GM21529 (cell line): ENCODE results near the gene MAPKAP1.

ENCODE experiments used
- ATAC-seq: cut with Tn5 transposase; IDR thresholded peaks from one replicate; pipeline ENCODE4 v1.9.1; 2021; ENCODE audit not compliant: unreplicated experiment

Gene MAPKAP1

DNA sequence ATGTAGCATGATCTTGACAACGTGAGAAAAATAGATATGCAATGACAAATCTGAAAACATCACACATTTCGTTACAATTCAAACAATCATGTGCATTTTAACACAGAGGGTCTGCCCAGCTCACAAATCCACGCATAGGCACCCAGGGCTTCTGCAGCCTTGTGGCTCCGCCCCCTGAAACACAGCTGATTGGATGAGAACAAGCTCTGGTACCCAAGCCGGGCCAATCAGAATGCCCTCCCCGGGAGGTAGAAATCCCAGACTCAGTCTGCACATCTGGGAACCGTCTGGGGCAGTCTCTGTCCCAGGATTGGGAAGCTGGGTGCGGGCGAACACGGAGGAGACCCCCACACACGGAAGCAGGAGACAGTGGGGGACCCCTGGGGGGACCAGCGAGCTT is 307.8 kb downstream of the MAPKAP1 start:
- ATAC-seq: no peak

DNA sequence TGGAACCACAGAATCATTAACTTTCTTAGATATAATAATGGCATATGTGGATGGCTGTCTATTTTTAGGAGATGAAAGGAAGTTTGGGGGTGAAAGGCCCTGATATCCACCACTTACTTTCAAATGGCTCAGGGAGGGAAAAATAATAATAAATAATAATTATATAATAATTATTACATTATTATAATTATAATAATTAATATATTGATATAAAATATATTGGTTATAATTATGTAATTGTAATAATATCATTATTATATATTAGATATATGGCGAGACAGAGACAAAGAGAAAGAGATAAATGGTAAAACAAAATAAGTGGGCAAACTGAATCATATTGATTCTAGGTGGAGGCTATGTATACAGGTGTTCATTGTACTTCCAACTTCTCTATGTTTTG is 308.8 kb downstream of the MAPKAP1 start:
- ATAC-seq: no peak

DNA sequence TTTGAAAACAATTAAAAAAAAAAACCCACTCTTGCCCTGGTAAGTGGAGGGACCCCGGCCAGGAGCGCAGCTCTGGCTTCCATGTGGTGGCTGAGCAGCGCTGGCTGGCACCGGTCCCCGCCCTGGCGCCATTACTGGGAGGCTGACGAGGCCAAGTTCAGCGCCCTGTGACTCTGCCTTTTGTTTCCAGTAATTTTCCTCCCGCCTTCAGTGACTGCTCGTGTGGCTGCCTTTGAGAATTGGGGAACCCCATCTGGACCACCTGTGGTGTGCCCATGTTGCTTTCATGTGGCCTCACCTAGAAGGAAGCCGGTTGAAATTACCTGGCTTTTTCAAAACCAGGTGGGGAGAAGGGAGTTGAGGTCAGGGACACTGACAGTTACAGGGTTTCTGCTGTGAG is 309.3 kb downstream of the MAPKAP1 start:
- no peak for ATAC-seq

DNA sequence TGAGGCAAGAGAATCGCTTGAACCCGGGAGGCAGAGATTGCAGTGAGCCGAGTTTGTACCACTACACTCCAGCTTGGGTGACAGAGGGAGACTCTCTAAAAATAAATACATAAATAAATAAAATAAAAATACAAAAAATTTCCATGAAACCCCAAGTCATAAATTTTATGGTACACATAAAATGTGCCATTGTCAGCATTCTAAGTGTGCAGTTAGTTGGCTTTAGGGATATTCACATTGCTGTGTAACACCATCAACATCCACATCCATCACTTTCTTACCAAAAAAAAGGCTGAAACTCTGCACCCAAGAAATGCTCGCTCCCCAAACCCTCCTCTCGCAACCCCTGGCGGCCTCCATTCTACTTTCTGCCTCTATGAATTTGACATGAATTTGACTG is 310.2 kb downstream of the MAPKAP1 start:
- no peak for ATAC-seq

DNA sequence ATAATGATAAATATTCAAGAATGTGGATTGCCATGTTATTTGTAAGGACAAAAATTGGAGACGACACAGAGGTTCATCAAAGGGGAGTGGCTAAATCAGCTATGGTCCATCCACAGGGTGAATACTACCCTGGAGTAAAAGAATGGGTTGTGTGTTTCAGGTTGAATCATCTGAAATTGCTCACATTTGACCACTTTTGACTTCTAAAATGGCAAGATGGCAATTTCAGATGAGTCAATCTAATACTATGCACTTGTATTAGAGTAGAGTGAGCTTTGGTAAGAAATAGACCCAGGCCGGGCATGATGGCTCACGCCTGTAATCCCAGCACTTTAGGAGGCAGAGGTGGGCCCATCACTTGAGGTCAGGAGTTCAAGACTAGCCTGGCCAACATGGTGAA is 313.6 kb downstream of the MAPKAP1 start:
- no peak for ATAC-seq

DNA sequence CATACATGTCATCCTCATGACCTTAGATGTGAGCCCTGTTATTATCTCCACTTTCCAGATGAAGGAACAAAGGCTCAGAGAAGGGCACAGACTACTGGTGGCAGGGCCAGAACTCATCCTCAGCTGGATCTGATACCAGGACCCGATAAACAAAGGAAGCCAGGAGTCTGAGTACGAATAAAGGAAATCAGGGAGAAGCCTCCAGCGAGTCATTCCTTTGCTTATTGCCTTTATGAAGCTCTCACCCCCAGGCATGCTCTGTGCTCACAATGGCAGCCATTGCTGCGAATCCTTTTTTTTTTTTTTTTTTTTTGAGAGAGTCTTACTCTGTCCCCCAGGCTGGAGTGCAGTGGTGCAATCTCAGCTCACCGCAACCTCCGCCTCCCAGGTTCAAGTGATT is 315.3 kb downstream of the MAPKAP1 start:
- no peak for ATAC-seq

DNA sequence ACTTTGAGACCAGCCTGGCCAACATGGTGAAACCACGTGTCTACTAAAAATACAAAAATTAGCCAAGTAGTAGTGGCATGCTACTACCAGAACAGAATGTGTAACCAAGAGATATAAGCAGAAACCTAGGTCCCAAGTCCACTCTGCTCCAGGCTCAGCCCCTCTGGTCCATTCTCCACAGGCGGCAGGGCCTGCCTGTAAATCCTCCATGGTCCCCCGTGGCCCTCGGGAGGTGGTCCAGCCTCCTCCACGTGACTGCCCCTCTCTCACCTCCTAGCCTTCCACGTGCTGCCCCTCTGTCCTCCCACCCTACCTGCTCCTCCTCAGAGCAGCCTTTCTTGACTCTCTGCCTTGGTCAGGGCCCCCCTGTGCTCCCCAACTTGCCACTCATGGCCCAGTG is 318.0 kb downstream of the MAPKAP1 start:
- ATAC-seq: no peak

DNA sequence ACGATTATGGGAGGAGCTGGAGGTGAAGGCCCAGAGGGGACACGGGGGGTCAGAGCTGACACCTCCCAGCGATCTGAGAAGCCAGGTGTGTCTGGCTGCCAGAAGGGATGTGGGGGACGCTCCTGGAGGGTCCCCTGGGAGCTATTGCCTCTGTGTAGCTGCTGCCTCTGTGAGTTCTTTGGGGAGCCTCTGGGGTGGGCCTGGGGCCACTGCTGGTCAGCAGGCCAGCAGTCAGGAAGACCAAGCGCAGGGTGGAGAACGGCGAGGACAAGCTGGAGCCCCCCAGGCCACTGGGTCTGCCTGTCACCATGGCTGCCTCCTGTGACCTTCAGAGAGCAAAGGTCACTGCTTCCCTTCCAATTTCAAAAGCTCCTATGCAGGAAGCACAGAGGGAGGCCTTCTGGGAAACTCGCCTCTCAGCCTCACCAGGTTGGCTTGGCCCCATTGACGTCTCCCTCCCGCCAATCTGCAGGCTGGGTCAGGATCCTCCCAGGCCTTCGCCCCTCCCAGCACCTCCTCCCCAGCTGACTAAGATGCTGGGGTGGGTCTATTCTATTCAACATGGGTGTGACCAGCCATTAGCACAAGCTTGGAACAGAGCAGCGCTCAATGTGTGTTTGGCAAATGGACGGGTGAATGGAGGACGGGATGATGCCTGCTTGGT is 319.0 kb downstream of the MAPKAP1 start:
- ATAC-seq: no peak
